ENCODE measurements around the gene TYW1B. TPM values are rescaled to one million over a fixed set of nuclear protein-coding genes. Genes with fewer than 3 reads are reported as not detected.
"Not testable (repeated sequence)": the region's sequence is repeated elsewhere in the genome, so short reads cannot be mapped to it uniquely, and the experiment has no call there.

Gene TYW1B
- total RNA-seq, 5 donors from 2014 or later (not counting 1 experiment from before 2014, with no cell fraction given), result 3.7 to 7.3 (median 5.7) TPM

- CTCF ChIA-PET; H3K36me3 ChIP-seq (ENCODE audit: control insufficient read depth in 2 of 2, extremely low read depth in 1 of 2, insufficient read depth in 1 of 2, low read length in 1 of 2); H3K27me3 Mint-ChIP-seq; H3K4me3 Mint-ChIP-seq; H3K4me1 Mint-ChIP-seq; POLR2A ChIA-PET; ATAC-seq (replicated peaks in 1 of 4); H3K27me3 ChIP-seq (replicated peaks in 1 of 2; ENCODE audit: control insufficient read depth in 2 of 2, extremely low read depth in 1 of 2, insufficient read depth in 2 of 2, low read length in 1 of 2); H3K9me3 ChIP-seq; H3K9me3 Mint-ChIP-seq; H3K4me3 ChIP-seq (ENCODE audit: control insufficient read depth in 1 of 2, extremely low read depth in 1 of 2, low read length in 1 of 2); H3K4me1 ChIP-seq (ENCODE audit: control insufficient read depth in 1 of 2, extremely low read depth in 1 of 2, insufficient read depth in 2 of 2, low read length in 2 of 2); H3K27ac ChIP-seq (ENCODE audit: low read length); H3K27ac Mint-ChIP-seq: not testable (repeated sequence)
- WGBS (ENCODE audit: insufficient coverage), result 89% methylated on average over 5 of the region's 10 CpGs
- peak in 7 of 35 experiments; percentile 2 to 23 (median 11) for DNase-seq
- peaks cover 21% of the 10 kb centered on the region for H3K36me3 Mint-ChIP-seq
Measured at GRCh38 chr7:72818663-72819361, 9.2 kb downstream of the TYW1B start.

- not testable (repeated sequence) for H3K9me3 Mint-ChIP-seq
- 86% methylated on average over 1 of the region's 1 CpG for WGBS (ENCODE audit: insufficient coverage)
Measured at GRCh38 chr7:72817661-72818060, 10.3 kb downstream of the TYW1B start.

GRCh38 chr7:72816370-72817157 lies 11.4 kb downstream of the TYW1B start:
- H3K4me3 ChIP-seq (ENCODE audit: control insufficient read depth in 1 of 2, extremely low read depth in 1 of 2, low read length in 1 of 2); H3K27ac ChIP-seq (ENCODE audit: low read length); POLR2A ChIA-PET; H3K4me1 ChIP-seq (ENCODE audit: control insufficient read depth in 1 of 2, extremely low read depth in 1 of 2, insufficient read depth in 2 of 2, low read length in 2 of 2); H3K27me3 ChIP-seq (replicated peaks in 1 of 2; ENCODE audit: control insufficient read depth in 2 of 2, extremely low read depth in 1 of 2, insufficient read depth in 2 of 2, low read length in 1 of 2); ATAC-seq (replicated peaks in 1 of 4); H3K27me3 Mint-ChIP-seq; H3K4me3 Mint-ChIP-seq; H3K9me3 Mint-ChIP-seq; H3K9me3 ChIP-seq; H3K36me3 ChIP-seq (ENCODE audit: control insufficient read depth in 2 of 2, extremely low read depth in 1 of 2, insufficient read depth in 1 of 2, low read length in 1 of 2); DNase-seq; CTCF ChIA-PET; H3K4me1 Mint-ChIP-seq; H3K27ac Mint-ChIP-seq: not testable (repeated sequence)
- H3K36me3 Mint-ChIP-seq, result peaks cover 25% of the 10 kb centered on the region
- 84% methylated on average over 2 of the region's 9 CpGs for WGBS (ENCODE audit: insufficient coverage)

More at GRCh38 chr7:72817661-72818060, 10.3 kb downstream of the TYW1B start:
- DNase-seq; H3K4me3 Mint-ChIP-seq; ATAC-seq (replicated peaks in 1 of 4); H3K27me3 ChIP-seq (replicated peaks in 1 of 2; ENCODE audit: control insufficient read depth in 2 of 2, extremely low read depth in 1 of 2, insufficient read depth in 2 of 2, low read length in 1 of 2); H3K36me3 ChIP-seq (ENCODE audit: control insufficient read depth in 2 of 2, extremely low read depth in 1 of 2, insufficient read depth in 1 of 2, low read length in 1 of 2); H3K27me3 Mint-ChIP-seq; H3K27ac Mint-ChIP-seq; CTCF ChIA-PET; H3K4me3 ChIP-seq (ENCODE audit: control insufficient read depth in 1 of 2, extremely low read depth in 1 of 2, low read length in 1 of 2); H3K4me1 Mint-ChIP-seq; H3K4me1 ChIP-seq (ENCODE audit: control insufficient read depth in 1 of 2, extremely low read depth in 1 of 2, insufficient read depth in 2 of 2, low read length in 2 of 2); H3K9me3 ChIP-seq; H3K27ac ChIP-seq (ENCODE audit: low read length): not testable (repeated sequence)
- peaks cover 21% of the 10 kb centered on the region for H3K36me3 Mint-ChIP-seq
- POLR2A ChIA-PET, result interaction anchor here in 1 of 2 donors (0.7 kb wide), 1 partner anchor 17 kb away, joined by 6 read pairs; no protein-coding TSS in a partner anchor

DNA sequence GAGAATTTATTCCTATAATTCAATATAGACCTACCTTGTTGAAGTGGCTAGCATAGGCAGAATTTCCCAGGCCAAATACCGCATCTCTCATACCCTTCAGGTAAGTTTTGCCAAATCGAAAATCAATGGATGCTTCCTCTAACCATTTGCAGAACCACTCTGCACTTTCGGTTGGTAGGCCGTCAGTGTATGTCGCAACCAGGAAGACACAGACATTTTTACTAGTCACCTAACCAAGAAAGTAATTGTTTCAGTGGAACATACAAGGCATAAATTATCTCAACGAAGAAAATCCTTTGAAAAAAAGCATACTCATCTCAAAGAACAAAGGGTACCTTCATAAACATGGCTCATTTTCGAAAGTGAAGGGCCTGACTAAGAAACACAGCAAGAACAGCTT lies 17.6 kb downstream of the TYW1B start:
- H3K27ac Mint-ChIP-seq; H3K9me3 ChIP-seq; POLR2A ChIA-PET; CTCF ChIA-PET; H3K4me3 Mint-ChIP-seq; DNase-seq; H3K9me3 Mint-ChIP-seq; H3K4me1 Mint-ChIP-seq; H3K27ac ChIP-seq (ENCODE audit: low read length); H3K27me3 ChIP-seq (replicated peaks in 1 of 2; ENCODE audit: control insufficient read depth in 2 of 2, extremely low read depth in 1 of 2, insufficient read depth in 2 of 2, low read length in 1 of 2); H3K4me3 ChIP-seq (ENCODE audit: control insufficient read depth in 1 of 2, extremely low read depth in 1 of 2, low read length in 1 of 2); H3K4me1 ChIP-seq (ENCODE audit: control insufficient read depth in 1 of 2, extremely low read depth in 1 of 2, insufficient read depth in 2 of 2, low read length in 2 of 2); ATAC-seq (replicated peaks in 1 of 4); H3K27me3 Mint-ChIP-seq: not testable (repeated sequence)
- peaks cover 0 to 26% of the 10 kb centered on the region in 2 donors for H3K36me3 ChIP-seq (ENCODE audit: control insufficient read depth in 2 of 2, extremely low read depth in 1 of 2, insufficient read depth in 1 of 2, low read length in 1 of 2)
- 90% methylated on average over 2 of the region's 7 CpGs for WGBS (ENCODE audit: insufficient coverage)
- H3K36me3 Mint-ChIP-seq, result peaks cover 40% of the 10 kb centered on the region

DNA sequence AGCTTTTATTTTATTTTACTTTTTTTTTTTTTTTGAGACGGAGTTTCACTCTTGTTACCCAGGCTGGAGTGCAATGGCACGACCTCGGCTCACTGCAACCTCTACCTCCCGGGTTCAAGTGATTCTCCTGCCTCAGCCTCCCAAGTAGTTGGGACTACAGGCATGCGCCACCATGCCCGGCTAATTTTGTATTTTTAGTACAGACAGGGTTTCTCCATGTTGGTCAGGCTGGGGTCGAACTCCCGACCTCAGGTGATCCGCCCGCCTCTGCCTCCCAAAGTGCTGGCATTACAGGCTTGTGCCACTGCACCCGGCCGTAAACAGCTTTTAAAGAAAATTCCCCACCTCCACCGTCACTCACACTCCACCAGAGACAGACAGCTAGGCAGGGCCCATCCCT lies 19.5 kb downstream of the TYW1B start:
- peaks cover 42% of the 10 kb centered on the region for H3K36me3 Mint-ChIP-seq
- H3K9me3 ChIP-seq; H3K27me3 ChIP-seq (replicated peaks in 1 of 2; ENCODE audit: control insufficient read depth in 2 of 2, extremely low read depth in 1 of 2, insufficient read depth in 2 of 2, low read length in 1 of 2); H3K4me1 Mint-ChIP-seq; H3K27ac ChIP-seq (ENCODE audit: low read length); ATAC-seq (replicated peaks in 1 of 4); H3K9me3 Mint-ChIP-seq; POLR2A ChIA-PET; H3K4me1 ChIP-seq (ENCODE audit: control insufficient read depth in 1 of 2, extremely low read depth in 1 of 2, insufficient read depth in 2 of 2, low read length in 2 of 2); H3K27me3 Mint-ChIP-seq; DNase-seq; H3K4me3 ChIP-seq (ENCODE audit: control insufficient read depth in 1 of 2, extremely low read depth in 1 of 2, low read length in 1 of 2); H3K27ac Mint-ChIP-seq; H3K4me3 Mint-ChIP-seq; CTCF ChIA-PET: not testable (repeated sequence)
- 90% methylated on average over 5 of the region's 13 CpGs for WGBS (ENCODE audit: insufficient coverage)
- H3K36me3 ChIP-seq (ENCODE audit: control insufficient read depth in 2 of 2, extremely low read depth in 1 of 2, insufficient read depth in 1 of 2, low read length in 1 of 2), result peaks cover 0 to 26% of the 10 kb centered on the region in 2 donors

- CTCF ChIA-PET; H3K4me3 ChIP-seq (ENCODE audit: control insufficient read depth in 1 of 2, extremely low read depth in 1 of 2, low read length in 1 of 2); H3K9me3 Mint-ChIP-seq; ATAC-seq (replicated peaks in 1 of 4); DNase-seq; H3K27ac Mint-ChIP-seq; H3K4me1 ChIP-seq (ENCODE audit: control insufficient read depth in 1 of 2, extremely low read depth in 1 of 2, insufficient read depth in 2 of 2, low read length in 2 of 2); POLR2A ChIA-PET; H3K27me3 ChIP-seq (replicated peaks in 1 of 2; ENCODE audit: control insufficient read depth in 2 of 2, extremely low read depth in 1 of 2, insufficient read depth in 2 of 2, low read length in 1 of 2); H3K4me1 Mint-ChIP-seq; H3K4me3 Mint-ChIP-seq; H3K9me3 ChIP-seq; H3K27ac ChIP-seq (ENCODE audit: low read length); H3K27me3 Mint-ChIP-seq: not testable (repeated sequence)
- peaks cover 0 to 25% of the 10 kb centered on the region in 2 donors for H3K36me3 ChIP-seq (ENCODE audit: control insufficient read depth in 2 of 2, extremely low read depth in 1 of 2, insufficient read depth in 1 of 2, low read length in 1 of 2)
- H3K36me3 Mint-ChIP-seq, result peaks cover 49% of the 10 kb centered on the region
- 92% methylated on average over 2 of the region's 6 CpGs for WGBS (ENCODE audit: insufficient coverage)
Measured at GRCh38 chr7:72806851-72807250, 21.1 kb downstream of the TYW1B start.

All from T-cell (primary cell).